ENCODE results near the gene LIF.

The LIF gene

GRCh38 chr22:30262917-30263741, 16.6 kb upstream of the LIF start:
- peak; percentile 77 for DNase-seq (ENCODE audit: low spot score)

- DNase-seq (ENCODE audit: low spot score): no peak
These were observed 15.6 kb upstream of the LIF start for GRCh38 chr22:30262112-30262511.

GRCh38 chr22:30261134-30261533, 14.6 kb upstream of the LIF start:
- DNase-seq (ENCODE audit: low spot score): no peak

- DNase-seq (ENCODE audit: low spot score): no peak
These were observed 14.1 kb upstream of the LIF start for GRCh38 chr22:30260682-30261081.

GRCh38 chr22:30260276-30260675, 13.7 kb upstream of the LIF start:
- no peak for DNase-seq (ENCODE audit: low spot score)

GRCh38 chr22:30254314-30254713, 7.8 kb upstream of the LIF start:
- DNase-seq (ENCODE audit: low spot score): no peak

- DNase-seq (ENCODE audit: low spot score): peak; percentile 92
These were observed 6.8 kb upstream of the LIF start for GRCh38 chr22:30253205-30253852.

- DNase-seq (ENCODE audit: low spot score): no peak
These were observed 6.0 kb upstream of the LIF start for GRCh38 chr22:30252411-30253204.

- peak; percentile 94 for DNase-seq (ENCODE audit: low spot score)
These were observed 5.2 kb upstream of the LIF start for GRCh38 chr22:30251711-30252110.

- DNase-seq (ENCODE audit: low spot score): peak; percentile 82
These were observed 4.2 kb upstream of the LIF start for GRCh38 chr22:30250661-30251267.

- no peak for DNase-seq (ENCODE audit: low spot score)
These were observed 3.5 kb upstream of the LIF start for GRCh38 chr22:30250039-30250565.

- DNase-seq (ENCODE audit: low spot score): no peak
These were observed 2.8 kb upstream of the LIF start for GRCh38 chr22:30249049-30250038.

- no peak for DNase-seq (ENCODE audit: low spot score)
These were observed 1.9 kb upstream of the LIF start for GRCh38 chr22:30248484-30248883.

GRCh38 chr22:30247974-30248373, 1.4 kb upstream of the LIF start:
- DNase-seq (ENCODE audit: low spot score): no peak

GRCh38 chr22:30247561-30247960, 1.0 kb upstream of the LIF start:
- no peak for DNase-seq (ENCODE audit: low spot score)

- DNase-seq (ENCODE audit: low spot score): peak; percentile 92
These were observed 336 bp upstream of the LIF start for GRCh38 chr22:30246814-30247376.

- DNase-seq (ENCODE audit: low spot score): no peak
These were observed 1.2 kb downstream of the LIF start for GRCh38 chr22:30245181-30245984.

GRCh38 chr22:30244641-30245040, 1.9 kb downstream of the LIF start:
- no peak for DNase-seq (ENCODE audit: low spot score)

- no peak for DNase-seq (ENCODE audit: low spot score)
These were observed 2.5 kb downstream of the LIF start for GRCh38 chr22:30244066-30244465.

GRCh38 chr22:30243661-30244060, 2.9 kb downstream of the LIF start:
- DNase-seq (ENCODE audit: low spot score): no peak
